Measurements from ENCODE around the gene C1orf74.

The C1orf74 gene
- 0 to 0.88 (median 0.54) reads per million in 4 experiments for total RNA-seq

DNA sequence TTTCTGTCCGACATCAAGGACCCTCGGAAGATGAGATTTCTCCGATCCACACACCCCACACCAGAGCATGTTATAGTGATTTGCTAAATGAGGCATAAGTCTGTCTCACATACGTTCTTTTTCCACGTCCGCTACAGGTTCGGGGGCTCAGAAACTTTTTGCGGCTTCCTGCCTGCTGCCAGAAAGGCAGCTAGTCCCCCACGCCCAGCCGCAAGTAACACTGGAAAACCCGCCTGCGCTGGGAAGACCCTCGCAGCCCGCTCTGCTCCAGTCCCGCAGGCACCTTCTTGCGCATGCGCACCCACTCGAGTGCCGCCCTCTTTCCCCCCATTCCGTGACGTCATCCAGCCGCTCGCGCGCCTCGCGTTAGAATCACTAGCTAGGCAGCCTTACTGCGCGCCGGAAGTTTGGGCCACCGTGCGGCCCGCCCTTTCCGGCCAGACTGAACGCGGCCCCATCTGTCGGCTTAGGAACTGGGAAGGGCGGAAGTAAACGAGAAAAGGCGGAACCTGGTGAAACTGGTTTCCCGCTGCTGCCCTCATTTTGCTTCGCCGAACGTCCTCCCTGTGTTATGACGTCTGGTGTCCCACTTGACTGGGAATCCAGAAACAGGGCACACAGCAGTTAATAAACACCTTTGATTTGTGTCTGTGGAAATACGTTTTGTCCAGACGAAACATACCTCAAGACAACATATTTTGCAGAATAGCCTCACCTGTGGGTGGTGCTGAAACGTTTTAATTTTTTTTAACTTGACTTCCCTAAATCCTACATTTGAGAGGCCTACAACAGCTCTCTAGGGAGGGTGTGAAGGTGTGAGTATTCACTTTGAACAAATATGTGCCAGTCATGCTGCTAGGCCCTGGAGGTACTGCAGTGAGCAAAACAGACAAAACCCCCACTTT, at the start of gene C1orf74:
Gene C1orf74, minus strand, starts transcription at position 295 of the 905 bp plus-strand sequence. CDS start 925 bp downstream, outside the sequence.
- DNase-seq = peak; percentile 99

DNA sequence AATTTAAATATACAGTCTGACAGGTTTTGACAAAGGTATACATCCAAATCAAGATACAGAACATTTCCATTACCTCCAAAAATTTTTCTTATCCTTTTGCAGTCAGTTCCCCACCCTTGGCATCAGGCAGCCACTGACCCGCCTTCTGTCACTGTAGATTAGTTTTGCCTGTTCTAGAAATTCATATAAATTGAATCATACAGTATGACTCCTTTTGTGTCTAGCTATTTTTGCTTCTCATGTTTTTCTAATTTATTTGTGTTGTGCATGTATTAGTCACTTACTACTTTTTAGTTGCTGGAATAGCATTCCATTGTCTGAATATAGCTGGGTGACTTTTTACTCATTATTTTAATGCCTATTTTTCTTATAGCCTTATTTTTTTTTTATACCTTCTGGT, 47.3 kb upstream of the C1orf74 start:
- DNase-seq = no peak

DNA sequence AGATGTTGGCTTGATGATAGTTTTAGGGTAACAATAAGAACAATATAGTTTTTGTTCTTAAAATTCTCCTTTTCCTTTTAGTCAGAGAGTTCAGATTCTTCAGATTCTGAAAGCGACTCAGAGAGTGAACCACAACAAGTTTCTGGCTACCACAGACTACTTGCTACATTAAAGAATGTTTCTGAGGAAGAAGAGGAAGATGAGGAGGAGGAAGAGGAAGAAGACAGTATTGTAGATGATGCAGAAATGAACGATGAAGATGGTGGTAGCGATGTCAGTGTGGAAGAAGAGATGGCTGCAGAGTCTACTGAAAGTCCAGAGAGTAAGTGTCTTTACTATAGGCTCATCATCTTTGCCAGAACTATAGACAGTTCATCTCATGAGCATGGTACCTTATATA, 46.4 kb upstream of the C1orf74 start:
- DNase-seq = no peak

DNA sequence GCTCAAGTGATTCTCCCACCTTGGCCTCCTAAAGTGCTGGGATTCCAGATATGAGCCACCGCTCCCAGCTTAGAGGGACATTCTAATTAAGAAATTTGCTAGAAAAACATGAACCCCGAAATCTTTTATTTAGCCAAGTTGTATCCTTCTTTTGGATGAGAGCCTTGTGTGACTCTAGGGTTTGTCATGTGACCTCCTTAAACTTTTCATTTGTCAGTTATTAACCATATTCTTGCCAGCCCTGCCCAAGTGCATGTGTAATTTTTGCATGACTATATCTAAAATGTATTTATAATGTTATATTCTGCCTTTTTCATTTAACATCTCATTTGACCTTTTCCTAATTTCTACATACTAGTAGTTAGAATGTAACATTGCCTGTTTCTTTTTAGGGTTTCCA, 45.4 kb upstream of the C1orf74 start:
- no peak for DNase-seq

DNA sequence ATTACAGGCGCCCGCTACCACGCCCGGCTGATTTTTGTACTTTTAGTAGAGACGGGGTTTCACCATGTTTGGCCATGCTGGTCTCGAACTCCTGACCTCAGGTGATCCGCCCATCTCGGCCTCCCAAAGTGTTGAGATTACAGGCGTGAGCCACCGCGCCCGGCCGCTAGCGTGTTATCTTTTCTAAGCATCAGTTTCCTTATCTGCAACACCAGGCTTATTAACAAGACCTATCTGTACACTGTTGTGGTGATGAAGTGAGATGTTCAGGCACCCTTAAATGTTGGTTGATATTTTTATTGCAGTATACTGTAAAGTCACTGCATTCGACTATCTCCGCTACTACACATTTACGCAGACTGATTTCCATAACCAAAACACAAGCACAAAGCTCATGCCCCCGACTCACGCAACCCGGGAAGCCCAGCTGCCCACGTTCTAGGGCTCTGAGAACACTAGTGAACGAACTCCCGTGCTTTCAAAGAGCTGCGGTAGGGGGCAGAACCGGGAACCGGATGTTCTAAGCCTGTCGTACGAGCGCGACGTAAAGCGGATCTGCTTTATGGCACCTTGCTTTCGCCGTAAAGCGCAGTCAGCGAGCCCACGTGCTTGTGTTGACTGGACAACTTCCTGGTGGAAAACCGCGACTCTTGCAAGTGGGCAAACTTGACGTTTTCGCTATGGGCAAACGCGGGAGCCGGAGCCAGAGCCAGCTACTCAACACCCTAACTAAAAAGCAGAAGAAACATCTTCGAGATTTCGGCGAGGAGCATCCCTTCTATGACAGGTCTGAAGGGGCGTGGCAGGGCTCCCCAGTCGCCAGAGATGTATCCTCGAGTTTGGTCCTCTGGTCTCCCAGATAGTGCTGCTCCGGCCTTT, 43.3 kb upstream of the C1orf74 start, which contains the start of gene UTP25:
Gene UTP25, plus strand, starts transcription at position 589 of the 879 bp plus-strand sequence. Its CDS starts 92 bp downstream, at position 681.
- DNase-seq = peak; percentile 89

DNA sequence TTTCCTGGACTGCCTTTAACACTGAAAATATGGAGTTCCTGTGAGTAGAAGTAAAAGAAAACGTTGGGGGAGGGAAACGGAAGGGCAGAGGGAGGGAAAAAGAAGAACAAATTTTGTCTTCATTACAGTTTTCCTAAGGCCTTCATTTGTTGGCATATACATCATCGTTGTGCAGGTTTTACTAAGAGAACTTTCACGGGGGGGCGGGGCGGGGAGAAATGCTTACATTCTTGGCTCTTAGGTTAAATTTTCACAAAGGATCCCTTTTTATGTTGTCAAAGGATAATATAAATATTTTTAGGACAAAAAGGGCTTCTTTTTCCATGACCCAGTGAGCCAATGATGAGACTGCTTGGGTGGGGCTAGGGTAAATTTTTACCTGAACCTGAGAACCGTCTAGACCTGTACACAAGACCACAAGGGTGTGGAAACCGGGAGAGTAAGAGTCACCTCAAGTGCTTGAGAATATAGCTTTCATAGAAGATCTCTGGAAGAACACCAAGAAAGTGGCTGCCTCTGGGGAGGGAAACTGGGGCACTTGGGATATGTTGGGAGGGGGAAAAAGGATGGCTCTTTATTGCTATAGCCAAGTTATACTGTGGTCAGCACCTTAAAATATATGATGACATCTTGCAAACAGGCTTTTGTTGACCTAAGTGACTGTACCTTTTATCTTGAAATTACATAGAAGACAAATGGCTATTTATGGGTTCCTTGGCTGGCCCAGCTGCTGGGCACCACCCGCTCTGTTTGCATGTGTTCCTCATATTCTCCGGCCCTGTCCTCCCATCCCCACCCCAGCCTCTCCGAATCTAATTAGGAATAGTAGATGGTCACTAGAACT, 41.5 kb upstream of the C1orf74 start:
- DNase-seq = no peak

DNA sequence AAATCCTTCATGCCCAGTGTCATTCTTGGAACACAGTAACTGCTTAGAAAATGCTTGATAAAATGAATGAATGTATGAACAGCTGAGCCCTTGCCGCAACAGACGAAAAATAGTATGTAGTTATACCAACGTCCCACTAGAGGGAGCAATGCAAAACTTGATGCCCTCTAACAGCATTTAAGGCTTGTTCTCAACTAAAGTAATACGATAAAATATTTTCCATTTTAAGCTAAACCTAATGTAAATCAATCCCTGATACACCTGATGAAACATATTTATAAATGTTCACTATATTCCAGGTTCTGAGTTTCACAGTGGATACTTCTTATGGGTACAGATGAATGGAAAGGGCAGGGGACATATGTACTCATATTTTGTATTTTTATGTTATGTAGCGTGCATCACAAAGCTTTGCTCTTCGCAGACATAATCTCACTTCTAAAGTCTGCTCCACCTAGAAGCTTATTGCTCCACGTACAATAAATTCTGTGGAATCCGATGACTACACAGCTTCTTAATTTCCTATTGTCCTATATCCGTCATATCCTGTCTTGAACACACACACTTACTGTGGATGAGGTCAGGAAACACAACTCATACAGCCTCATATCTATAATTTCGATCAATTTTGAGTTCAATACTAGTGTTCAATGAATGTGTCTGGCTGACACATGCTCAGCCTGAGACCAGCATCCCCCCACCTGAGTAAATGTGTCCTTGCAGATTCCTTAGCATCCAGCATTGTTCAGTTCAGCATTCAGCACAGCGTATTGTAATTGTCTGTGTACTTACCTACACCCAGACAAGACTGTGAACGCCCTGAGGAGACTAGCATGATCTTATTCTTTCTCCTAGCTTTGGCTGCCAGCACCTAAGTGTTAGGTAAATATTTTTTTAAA, 39.0 kb upstream of the C1orf74 start:
- DNase-seq = no peak

DNA sequence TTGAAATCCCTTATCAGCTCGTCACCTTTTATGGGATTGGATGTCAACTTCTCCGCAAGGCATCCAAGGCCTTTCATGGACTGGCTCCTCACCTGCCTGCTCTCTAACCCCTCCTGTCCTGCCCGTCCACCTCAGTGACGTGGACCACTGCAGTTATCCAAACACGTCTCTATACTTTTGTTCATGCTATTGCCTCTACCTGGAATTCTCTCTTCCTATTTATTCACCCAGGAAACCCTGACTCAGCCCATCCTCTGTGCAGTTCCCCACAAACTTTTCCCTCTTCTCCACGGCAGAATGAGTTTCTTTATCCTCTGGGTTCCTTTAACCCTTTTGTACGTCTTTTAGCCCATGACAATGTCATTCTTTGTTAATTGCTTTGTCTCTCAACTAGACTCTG, 38.3 kb upstream of the C1orf74 start:
- DNase-seq = no peak

DNA sequence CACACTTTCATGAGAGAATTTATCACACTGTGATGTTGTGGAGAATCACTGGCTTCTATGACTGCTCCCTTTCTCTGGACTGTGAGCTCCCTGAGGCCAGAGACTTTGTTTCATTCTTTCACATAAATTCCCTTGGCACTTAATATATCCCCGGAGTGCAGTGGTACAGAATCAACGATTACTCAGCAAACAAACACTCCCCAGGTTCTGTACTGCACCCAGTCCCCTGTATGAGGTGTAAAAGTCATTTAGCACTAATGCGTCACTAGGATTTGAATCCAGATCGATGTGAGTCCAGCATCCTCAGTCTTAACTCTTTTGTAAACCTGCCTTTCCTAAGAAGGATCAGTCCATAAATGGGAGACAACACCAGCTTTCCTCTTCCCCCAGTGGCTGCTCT, 36.6 kb upstream of the C1orf74 start:
- DNase-seq = no peak

DNA sequence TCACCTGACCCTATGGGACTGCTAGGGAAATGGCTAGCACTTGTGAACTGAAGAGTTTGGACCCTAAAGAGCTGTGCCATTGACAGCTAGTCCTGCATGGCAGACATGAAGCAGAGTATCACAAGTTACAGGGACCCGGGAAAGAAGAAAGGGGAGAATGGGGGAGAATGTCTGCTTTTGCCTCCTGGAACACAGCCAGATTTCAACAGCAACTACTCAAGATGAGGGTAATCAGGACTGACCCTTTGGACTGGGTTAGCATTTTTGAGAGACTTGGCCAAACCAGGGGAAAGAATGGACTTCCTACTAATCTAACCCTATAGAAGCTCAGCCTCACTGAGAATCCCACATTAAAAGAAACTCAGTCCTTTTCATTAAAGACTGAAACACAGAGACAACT, 34.7 kb upstream of the C1orf74 start:
- DNase-seq = no peak

DNA sequence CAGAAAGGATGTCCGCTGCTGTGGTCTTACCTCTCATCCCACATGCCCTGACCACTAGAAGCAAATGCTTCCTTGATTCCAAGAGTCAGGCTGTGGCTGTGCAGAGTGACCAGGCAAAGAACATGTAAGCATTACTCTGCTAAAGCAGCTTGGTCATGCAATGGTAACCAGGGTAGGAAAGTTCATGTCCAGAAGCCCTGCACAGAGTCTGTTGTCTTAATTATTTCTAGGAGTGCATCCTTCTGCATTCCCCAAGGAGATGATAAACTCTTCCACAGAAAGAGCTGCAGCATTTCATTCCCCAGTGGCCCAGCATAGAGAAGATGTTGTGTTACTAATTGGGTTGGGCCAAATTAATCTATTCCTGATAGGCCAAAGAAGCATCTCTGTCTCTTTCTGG, 33.3 kb upstream of the C1orf74 start:
- DNase-seq = no peak

DNA sequence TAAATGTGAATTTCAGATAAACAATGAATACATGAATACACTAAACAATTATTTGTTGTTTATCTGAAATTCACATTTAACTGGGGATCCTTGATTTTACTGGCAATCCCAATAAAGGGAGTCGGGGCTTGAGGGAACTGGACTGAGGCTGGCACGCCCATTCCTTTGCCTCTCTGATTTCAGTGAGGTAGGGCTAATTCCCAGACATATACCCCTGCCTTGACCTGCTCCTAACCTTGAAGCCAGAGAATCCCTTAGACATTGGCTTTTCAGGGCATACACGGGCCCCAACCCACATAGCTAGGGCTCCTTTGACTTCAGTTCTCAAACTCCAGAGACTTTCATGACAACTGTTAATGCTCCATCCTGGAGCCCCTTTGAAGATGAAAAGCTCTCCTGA, 32.6 kb upstream of the C1orf74 start:
- DNase-seq = no peak

DNA sequence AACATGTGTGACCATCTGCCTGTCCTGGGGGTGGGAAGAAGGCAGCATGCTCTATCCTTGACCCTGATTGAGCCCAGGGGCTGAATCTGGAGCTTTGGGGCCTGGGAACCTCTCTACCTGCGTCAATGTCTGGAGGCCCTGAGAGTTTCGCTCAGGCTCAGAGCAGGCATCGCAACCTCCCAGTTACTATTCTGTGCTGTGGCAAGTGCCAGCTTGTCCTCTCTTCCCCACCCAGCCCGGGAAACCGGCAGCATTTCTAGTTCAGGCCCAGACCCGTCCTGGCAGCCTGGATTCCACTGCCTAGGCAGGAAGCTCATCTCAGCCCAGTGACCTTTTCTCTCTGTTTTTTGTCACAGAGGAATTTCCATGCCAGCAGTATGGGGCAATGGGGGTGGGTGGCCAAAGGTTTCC, 31.6 kb upstream of the C1orf74 start:
- DNase-seq = no peak

DNA sequence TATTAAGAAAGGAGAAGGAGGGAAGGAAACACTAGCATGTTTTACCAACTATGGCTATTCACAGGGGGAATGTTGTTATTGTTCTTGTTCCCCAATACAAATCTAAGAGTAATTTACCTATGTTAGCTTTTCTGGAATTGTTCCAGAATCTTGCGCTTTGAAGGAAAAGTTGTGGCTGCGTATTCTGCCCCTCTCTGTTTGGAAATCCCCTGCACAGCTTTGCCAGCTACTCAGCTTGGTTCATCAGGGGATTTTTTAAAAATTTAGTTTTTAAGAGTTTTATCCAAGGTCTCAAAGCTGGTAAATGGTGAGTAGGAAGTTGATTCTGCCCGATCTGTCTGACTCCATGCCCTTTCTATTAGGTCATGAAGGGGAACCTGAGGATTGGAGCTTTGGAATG, 31.1 kb upstream of the C1orf74 start:
- DNase-seq = no peak

DNA sequence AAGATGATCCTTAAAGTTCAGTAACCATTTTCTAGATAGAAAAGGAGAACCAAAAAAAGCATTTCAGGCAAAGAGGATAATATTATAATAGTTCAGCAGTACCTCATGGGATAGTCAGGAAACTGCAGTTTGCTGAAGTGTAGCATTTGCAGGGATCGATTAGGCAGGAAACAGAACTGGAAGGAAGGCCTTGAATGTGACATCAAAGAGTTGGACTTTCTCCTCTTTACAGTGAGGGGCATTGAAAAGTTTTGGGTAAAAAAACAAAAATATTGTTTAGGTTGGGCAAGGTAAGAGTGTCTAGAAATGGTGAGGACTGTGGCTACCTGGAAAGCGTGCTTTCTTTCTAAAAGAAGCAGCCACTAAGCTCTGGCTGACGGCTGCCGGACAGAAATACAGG, 29.5 kb upstream of the C1orf74 start:
- no peak for DNase-seq

DNA sequence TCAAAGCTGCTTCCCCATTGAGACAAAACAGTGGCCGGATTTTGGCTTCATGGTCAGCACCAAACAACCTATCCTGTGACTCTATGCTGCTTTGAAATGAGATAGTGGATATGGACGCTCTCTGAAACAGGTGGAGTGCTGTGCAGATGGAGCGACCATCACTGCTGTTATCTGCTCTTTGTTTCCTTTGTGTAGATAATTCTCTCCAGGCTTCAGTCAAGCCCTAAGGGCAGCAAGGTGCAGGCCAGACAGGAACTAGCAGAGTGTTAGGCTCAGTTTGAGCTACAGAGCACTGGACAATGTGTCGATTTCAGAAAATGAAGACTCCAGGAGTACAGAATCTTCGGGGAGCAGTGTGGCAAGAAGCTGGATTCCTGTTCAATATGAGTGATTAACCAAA, 26.4 kb upstream of the C1orf74 start:
- DNase-seq = no peak

DNA sequence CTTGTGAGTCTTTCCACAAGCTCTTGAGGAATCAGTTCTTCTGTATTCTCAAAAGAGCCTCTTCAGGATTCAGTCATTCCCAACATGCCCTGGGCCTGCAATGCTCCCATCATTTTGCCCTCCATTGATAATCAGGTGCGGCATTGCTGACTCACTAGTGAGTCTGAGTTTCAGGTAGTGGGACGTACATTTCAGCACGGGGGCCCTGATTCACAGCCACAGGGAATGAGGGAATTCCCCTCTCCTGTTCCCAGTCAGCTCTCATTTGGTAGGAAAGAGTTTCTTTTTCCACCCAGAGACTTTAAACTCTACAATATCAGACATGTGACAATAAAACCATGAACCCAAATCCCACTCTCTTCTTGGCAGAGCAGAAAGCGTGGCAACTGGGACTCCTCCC, 25.3 kb upstream of the C1orf74 start:
- no peak for DNase-seq

DNA sequence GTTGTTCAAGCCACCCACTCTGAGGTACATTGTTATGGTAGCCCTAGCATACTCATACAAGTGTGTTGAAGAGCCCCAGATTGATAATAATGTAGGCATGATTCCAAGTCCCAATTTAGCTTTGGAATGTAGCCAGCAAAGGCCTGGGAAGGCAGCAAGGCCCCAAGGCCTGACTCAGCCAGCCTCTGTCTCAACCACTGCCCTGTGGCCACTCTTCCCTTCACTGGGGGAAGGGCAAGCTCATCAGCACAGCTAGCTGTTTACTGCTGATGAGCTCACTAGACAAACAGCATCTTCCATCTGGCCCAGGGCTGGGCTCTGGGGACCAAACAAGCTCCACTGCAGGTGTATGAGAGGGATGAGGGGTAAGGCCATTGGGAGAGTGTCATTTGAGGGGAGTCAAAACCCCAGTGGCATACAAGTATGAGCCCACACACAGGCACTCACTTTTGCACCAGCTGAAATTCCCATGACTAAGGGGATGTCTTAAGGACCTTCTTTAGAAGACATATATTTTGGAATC, 23.8 kb upstream of the C1orf74 start:
- DNase-seq = no peak

DNA sequence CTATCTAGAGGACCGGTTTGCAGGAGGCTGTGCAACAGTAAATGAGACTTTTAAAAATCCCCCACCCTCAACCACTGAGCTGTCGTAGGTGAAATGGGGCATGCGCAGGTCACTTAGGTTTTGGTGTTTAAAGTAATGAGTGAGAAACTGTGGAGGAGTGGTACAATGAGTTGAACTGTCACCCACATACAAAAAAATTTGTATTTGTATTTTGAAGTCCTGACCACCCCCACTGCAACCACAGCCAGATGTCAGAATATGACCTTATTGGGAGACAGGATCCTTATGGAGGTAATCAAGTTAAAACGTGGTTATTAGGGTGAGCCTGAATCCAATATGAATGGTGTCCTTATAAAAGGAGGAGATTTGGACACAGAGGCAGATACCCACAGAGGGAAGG, 23.1 kb upstream of the C1orf74 start:
- DNase-seq = no peak

DNA sequence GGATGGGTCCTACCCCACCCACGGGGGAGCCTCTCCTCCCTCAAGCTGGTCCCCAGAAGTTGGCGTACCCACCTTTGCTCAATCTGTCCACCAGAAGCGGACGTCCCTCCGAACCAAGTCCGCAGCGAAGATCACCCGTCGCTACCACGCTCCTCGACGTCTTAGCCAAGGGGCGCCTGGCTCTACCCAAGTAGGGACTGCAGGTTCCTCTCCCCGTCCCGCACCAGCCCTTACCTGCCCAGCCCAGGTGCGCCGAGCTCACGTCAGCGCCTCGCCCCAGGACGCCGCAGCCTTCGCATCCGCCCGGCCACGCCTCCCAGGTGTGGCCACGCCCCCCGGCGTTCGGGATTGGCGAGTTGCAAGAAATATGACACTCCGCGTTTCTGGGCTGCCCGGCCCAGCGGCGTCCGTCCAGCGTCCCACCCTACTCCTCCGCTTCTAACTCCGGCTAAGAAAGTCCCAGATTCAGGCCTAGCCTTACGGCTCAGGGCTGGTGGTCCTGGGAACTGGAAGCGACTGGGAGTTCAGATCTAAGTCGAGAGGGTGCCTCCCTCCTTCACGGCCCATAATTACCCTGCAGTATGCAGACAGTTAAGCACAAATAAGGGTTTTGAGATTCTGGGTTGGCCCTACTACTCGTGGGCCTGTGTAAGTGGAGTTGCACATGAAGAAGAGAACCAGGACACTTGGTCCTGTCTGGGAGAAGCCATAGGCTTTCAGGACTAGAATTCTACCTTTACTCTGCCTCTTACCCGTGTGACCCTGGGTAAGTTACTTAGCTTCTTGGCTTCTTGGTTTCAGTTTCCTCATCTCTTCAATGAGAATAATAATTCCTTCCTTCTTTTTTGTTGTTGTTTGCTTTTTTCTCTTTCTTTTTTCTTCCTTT, 21.8 kb upstream of the C1orf74 start, which contains the start of gene IRF6:
Gene IRF6, minus strand, starts transcription at position 268 of the 886 bp plus-strand sequence. CDS start 4,729 bp downstream, outside the sequence.
- DNase-seq = peak; percentile 70
